ENCODE measurements around the gene SASS6.

GRCh38 chr1:100130552-100131077, 2.1 kb downstream of the SASS6 start:
- no peak for TF ChIP-seq CTCF (IDR thresholded peaks at IDR 0.05; ENCODE audit: poor library complexity, severe bottlenecking)
- no peak for TF ChIP-seq EZH2 (IDR thresholded peaks at IDR 0.05; ENCODE audit: borderline replicate concordance, insufficient read depth, low read length, poor library complexity, severe bottlenecking)

Data from neural cell (in vitro differentiated cells).